ENCODE data around the gene SLC2A4RG. TPM values are rescaled to one million over a fixed set of nuclear protein-coding genes. Genes with fewer than 3 reads are reported as not detected.

SLC2A4RG gene
- total RNA-seq, 2 donors from 2014 or later: 69.3 to 108 TPM

DNA sequence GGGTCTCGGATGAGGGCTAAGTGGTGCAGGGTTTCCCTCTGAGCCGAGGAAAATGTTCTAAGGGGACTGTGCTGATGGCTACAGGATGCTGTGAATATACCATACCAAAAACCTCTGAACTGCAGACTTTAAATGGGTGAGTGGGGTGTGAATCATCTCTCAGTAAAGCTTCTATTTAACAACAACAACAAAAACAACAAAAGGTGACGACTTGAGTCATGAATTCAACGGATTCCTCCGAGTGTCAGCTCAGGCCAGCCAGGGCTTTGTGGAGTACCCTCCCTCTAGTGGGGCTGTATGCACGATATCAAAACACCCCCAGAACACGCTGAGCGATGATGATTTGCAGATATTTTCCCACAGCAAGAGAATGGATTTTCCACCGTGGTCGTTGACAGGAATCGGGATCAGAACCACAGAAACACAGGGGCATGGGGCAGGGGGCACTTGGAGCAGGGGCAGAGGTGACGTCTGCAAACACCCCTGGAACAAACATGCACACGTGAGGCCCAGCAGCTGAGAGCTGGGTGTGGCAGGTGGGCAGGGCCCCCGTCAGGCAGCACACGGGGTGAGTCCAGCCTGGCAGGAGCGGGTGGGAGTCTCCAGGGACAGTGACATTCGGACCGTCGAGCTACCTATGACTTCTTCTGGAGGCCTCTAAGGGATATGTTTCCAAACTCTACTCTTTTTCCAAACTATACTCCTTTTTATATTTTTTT, 38.6 kb downstream of the SLC2A4RG start:
- no peak overlapping the region for H3K4me3 Mint-ChIP-seq

DNA sequence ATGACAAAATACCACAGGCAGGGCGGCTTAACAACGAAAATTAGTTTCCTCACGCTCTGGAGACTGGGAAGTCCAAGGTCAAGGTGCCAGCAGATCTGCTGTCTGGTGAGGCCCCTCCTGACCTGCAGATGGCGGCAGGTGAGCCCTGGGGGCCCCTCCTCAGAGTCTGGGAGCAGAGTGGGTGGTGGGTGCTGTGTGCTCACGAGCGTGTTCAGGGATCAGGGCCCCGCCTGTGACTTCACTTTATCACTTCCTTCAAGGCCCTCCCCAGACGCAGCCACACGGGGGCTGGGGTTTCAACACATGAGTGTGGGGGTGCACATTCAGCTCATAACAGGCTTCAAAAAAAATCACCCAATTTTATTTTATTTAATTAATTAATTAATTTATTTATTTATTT, 39.3 kb downstream of the SLC2A4RG start:
- Mint-ChIP-seq H3K27me3 (ENCODE audit: insufficient read depth) (no peaks in the 10 kb centered on the region), H3K27ac (no peak overlapping the region), H3K9me3 (no peaks in the 10 kb centered on the region), H3K4me3 (no peak overlapping the region), H3K4me1 (peaks cover 11% of the 10 kb centered on the region), H3K36me3 (ENCODE audit: low read depth) (peaks cover 28% of the 10 kb centered on the region)
- Histone ChIP-seq H3K4me3 (ENCODE audit: low read length) (no peak overlapping the region), H3K9me3 (ENCODE audit: control insufficient read depth, low read length) (no peaks in the 10 kb centered on the region), H3K36me3 (ENCODE audit: control insufficient read depth, insufficient read depth, low read length) (no peaks in the 10 kb centered on the region), H3K27me3 (ENCODE audit: control insufficient read depth, insufficient read depth, low read length, poor library complexity, severe bottlenecking) (no peaks in the 10 kb centered on the region), H3K4me1 (ENCODE audit: control insufficient read depth, insufficient read depth, low read length) (no peaks in the 10 kb centered on the region), H3K9ac (ENCODE audit: extremely low read depth, low read length, poor library complexity, severe bottlenecking) (no peak overlapping the region), H3K27ac (ENCODE audit: low read depth, low read length) (no peak overlapping the region)
- no peak for DNase-seq
- TF ChIP-seq, protein P1, sequence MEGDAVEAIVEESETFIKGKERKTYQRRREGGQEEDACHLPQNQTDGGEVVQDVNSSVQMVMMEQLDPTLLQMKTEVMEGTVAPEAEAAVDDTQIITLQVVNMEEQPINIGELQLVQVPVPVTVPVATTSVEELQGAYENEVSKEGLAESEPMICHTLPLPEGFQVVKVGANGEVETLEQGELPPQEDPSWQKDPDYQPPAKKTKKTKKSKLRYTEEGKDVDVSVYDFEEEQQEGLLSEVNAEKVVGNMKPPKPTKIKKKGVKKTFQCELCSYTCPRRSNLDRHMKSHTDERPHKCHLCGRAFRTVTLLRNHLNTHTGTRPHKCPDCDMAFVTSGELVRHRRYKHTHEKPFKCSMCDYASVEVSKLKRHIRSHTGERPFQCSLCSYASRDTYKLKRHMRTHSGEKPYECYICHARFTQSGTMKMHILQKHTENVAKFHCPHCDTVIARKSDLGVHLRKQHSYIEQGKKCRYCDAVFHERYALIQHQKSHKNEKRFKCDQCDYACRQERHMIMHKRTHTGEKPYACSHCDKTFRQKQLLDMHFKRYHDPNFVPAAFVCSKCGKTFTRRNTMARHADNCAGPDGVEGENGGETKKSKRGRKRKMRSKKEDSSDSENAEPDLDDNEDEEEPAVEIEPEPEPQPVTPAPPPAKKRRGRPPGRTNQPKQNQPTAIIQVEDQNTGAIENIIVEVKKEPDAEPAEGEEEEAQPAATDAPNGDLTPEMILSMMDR (conservative IDR thresholded peaks at IDR 0.05): peak; percentile 39
- 93 to 96% methylated on average over 6 to 9 of the region's 9 CpGs for WGBS, 2 experiments (ENCODE audit: insufficient coverage in 1 of 2, insufficient read length in 1 of 2)

More for the DNA sequence above, 38.6 kb downstream of the SLC2A4RG start:
- H3K4me1 Mint-ChIP-seq: peaks cover 11% of the 10 kb centered on the region
- 62 to 73% methylated on average over 18 to 19 of the region's 19 CpGs for WGBS, 2 experiments (ENCODE audit: insufficient coverage in 1 of 2, insufficient read length in 1 of 2)
- H3K9me3 ChIP-seq (ENCODE audit: control insufficient read depth, low read length): no peaks in the 10 kb centered on the region
- TF ChIP-seq, protein P1 (conservative IDR thresholded peaks at IDR 0.05): no peak
- H3K4me3 ChIP-seq (ENCODE audit: low read length): no peak overlapping the region
- no peak overlapping the region for H3K27ac ChIP-seq (ENCODE audit: low read depth, low read length)
- H3K9me3 Mint-ChIP-seq: no peaks in the 10 kb centered on the region
- peaks cover 25% of the 10 kb centered on the region for H3K36me3 Mint-ChIP-seq (ENCODE audit: low read depth)
- DNase-seq: peak; percentile 71
- no peak overlapping the region for H3K9ac ChIP-seq (ENCODE audit: extremely low read depth, low read length, poor library complexity, severe bottlenecking)
- no peaks in the 10 kb centered on the region for H3K36me3 ChIP-seq (ENCODE audit: control insufficient read depth, insufficient read depth, low read length)
- H3K4me1 ChIP-seq (ENCODE audit: control insufficient read depth, insufficient read depth, low read length): no peaks in the 10 kb centered on the region
- no peaks in the 10 kb centered on the region for H3K27me3 Mint-ChIP-seq (ENCODE audit: insufficient read depth)
- H3K27ac Mint-ChIP-seq: peak overlapping the region; percentile 44
- no peaks in the 10 kb centered on the region for H3K27me3 ChIP-seq (ENCODE audit: control insufficient read depth, insufficient read depth, low read length, poor library complexity, severe bottlenecking)

DNA sequence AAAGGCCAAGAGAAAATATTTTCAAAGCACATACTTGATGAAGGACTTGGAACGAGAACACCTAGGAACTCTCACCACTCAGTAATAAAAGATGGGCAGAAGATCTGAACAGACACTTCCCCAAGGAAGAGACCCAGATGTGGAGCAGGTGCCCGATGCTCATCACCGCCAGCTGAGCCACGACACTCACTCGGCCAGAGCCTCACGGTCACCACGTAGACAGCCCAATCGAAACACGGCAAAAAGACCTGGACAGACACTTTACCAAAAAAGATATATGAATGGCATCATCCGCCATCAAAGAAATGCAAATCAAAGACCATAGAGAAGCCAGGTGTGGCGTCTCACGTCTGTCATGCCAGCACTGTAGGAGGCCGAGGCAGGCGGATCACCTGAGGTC, 41.6 kb downstream of the SLC2A4RG start:
- Mint-ChIP-seq H3K27ac (no peak overlapping the region), H3K36me3 (ENCODE audit: low read depth) (peaks cover 24% of the 10 kb centered on the region), H3K4me1 (peaks cover 3% of the 10 kb centered on the region), H3K27me3 (ENCODE audit: insufficient read depth) (no peaks in the 10 kb centered on the region), H3K4me3 (no peak overlapping the region), H3K9me3 (no peaks in the 10 kb centered on the region)
- WGBS, 2 experiments (ENCODE audit: insufficient coverage in 1 of 2, insufficient read length in 1 of 2): 92 to 96% methylated on average over 14 of the region's 14 CpGs
- no peak overlapping the region for H3K27ac ChIP-seq (ENCODE audit: low read depth, low read length)
- no peak for DNase-seq
- H3K9ac ChIP-seq (ENCODE audit: extremely low read depth, low read length, poor library complexity, severe bottlenecking): no peak overlapping the region
- no peaks in the 10 kb centered on the region for H3K4me1 ChIP-seq (ENCODE audit: control insufficient read depth, insufficient read depth, low read length)
- no peak overlapping the region for H3K4me3 ChIP-seq (ENCODE audit: low read length)
- no peaks in the 10 kb centered on the region for H3K27me3 ChIP-seq (ENCODE audit: control insufficient read depth, insufficient read depth, low read length, poor library complexity, severe bottlenecking)
- no peaks in the 10 kb centered on the region for H3K9me3 ChIP-seq (ENCODE audit: control insufficient read depth, low read length)
- no peaks in the 10 kb centered on the region for H3K36me3 ChIP-seq (ENCODE audit: control insufficient read depth, insufficient read depth, low read length)
- TF ChIP-seq, protein P1 (conservative IDR thresholded peaks at IDR 0.05): no peak
